ENCODE data around the gene SORL1.

DNA sequence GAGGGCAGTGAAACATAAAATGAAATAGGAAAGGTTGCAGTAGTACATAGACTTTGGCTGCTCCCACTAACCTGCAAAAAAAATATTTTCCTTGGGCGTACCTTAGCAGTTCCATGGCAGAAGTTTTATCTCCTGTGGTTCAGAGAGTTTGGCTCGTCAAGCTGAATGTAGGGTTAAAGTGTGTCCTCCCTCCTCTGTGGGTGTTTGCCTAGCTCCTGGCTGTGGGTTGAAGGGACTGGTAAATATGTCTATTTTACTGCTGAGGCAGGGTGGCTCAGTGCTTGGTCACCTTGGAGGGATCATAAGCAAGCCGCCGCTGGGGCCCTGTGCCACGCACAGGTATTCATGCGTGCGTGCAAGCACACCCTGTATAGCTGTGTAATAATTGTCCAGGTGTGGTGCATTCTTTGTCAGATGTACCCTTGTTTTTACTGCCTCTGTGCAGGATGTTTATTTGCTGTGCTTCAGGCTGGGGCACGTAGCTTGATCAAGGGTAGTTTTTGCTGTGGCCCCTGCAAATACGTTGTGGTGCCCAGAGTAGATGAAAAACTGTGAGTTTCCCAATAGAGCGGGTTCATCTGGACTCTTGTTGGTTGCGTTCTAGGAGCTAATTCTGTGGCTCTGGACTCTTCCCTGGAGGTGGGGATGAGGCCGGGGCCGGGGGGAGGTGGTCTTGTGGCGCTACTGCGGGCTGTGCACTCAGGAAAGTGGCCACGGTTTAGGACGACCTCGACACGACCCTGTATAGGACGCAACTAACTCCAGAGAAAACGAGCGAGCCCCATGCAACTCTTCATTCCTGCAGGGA is 732 bp upstream of the SORL1 start:
- TF ChIP-seq ZFP62 (CRISPR knock-in tag; IDR thresholded peaks at IDR 0.05) (no peak), JUNB (CRISPR knock-in tag; IDR thresholded peaks at IDR 0.05; ENCODE audit: borderline replicate concordance) (no peak), ZNF274 (CRISPR knock-in tag; IDR thresholded peaks at IDR 0.05) (no peak), NFE2 (CRISPR knock-in tag; IDR thresholded peaks at IDR 0.05) (no peak), JUN (CRISPR knock-in tag; IDR thresholded peaks at IDR 0.05) (no peak)
- TF ChIP-seq, protein P1, sequence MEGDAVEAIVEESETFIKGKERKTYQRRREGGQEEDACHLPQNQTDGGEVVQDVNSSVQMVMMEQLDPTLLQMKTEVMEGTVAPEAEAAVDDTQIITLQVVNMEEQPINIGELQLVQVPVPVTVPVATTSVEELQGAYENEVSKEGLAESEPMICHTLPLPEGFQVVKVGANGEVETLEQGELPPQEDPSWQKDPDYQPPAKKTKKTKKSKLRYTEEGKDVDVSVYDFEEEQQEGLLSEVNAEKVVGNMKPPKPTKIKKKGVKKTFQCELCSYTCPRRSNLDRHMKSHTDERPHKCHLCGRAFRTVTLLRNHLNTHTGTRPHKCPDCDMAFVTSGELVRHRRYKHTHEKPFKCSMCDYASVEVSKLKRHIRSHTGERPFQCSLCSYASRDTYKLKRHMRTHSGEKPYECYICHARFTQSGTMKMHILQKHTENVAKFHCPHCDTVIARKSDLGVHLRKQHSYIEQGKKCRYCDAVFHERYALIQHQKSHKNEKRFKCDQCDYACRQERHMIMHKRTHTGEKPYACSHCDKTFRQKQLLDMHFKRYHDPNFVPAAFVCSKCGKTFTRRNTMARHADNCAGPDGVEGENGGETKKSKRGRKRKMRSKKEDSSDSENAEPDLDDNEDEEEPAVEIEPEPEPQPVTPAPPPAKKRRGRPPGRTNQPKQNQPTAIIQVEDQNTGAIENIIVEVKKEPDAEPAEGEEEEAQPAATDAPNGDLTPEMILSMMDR (CRISPR knock-in tag; IDR thresholded peaks at IDR 0.05) = no peak

All from HepG2 (cell line).